AG04450 (cell line): Measurements from ENCODE around the gene AMFR. TPM values are rescaled to one million over a fixed set of nuclear protein-coding genes. Genes with fewer than 3 reads are reported as not detected.

Experiments
- CTCF ChIA-PET: fragments of 300-600, 350-600 bp; formaldehyde crosslinking; extraction: SDS; loops from one replicate; lab custom pipeline; 2022; ENCODE audit warnings: antibody characterized with exemption, inconsistent platforms; lab: Charles Lee
- POLR2A ChIA-PET: fragments of 350-600 bp; formaldehyde crosslinking; extraction: SDS; loops from one replicate; lab custom pipeline; 2021; ENCODE audit warnings: antibody characterized with exemption, inconsistent platforms; lab: Yijun Ruan, JAX
- DNase-seq: peaks from one replicate; pipeline ENCODE4 v3.0.0-alpha.2; 2011; ENCODE audit warnings: low read depth, low spot score
- H3K27ac ChIP-seq: one replicate; pipeline ENCODE4 v1.5.1; 2012; ENCODE audit warnings: low read depth, low read length, control low read depth
- H3K27me3 ChIP-seq: one replicate; pipeline ENCODE4 v1.6.0; 2012; ENCODE audit warnings: low read length; ENCODE audit not compliant: control insufficient read depth, insufficient read depth
- H3K4me3 ChIP-seq: 2 replicates; pipeline ENCODE4 v1.5.1; 2011; ENCODE audit warnings: mild to moderate bottlenecking, low read depth, low read length, control low read depth
- H3K9me3 ChIP-seq: 2 replicates; pipeline ENCODE4 v1.5.1; 2012; ENCODE audit warnings: low read length; ENCODE audit not compliant: control insufficient read depth, insufficient read depth
- CTCF ChIP-seq: IDR thresholded peaks from 2 replicates; pipeline ENCODE4 v1.5.1; 2011; ENCODE audit warnings: low read depth, low read length, control low read depth, inconsistent platforms
- polyA plus RNA-seq: library from polyadenylated mRNA; depleted of rRNA; stranded (reverse); fragments of >200 nt; gene quantifications from 2 replicates; pipeline ENCODE4 v1.2.3, GENCODE V29; 2011

The AMFR gene
- polyA plus RNA-seq, 1 experiment = 77.9 TPM

DNA sequence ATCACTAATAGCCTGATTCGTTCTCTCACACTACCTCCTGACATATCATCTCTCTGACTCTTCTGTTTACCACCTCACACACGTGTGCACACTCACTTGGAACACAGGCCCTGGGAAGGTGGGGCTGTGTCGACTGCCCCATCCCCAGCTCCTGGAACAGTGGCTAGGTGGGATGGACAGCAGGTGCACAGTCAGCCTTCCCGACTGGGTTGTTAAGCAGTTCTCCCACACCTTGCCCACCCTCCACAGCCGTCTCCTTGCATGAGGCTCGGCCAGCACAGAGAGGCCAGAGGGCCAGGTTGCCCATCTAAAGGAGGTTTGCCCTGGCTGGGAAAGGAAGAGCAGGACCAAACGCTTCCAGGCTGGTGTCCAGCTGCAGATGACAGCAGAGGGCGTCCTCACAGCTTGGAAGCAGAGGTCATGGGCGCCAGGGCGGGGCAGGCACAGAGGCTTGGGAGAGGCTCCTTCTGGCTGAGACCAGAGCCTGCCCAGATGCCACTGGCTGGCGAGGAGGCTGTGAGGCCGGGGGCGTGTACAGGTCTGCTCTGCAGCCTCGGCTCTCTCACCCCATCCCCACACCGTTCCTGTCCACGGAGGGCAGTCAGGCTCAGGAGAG, 92.8 kb downstream of the AMFR start:
- Histone ChIP-seq H3K9me3 (no peaks in the 10 kb centered on the region; the same call in 1 of the 2 replicates), H3K27ac (no peak overlapping the region), H3K4me3 (no peak overlapping the region), H3K27me3 (no peaks in the 10 kb centered on the region)
- ChIA-PET CTCF (interaction anchor here (0.9 to 7.7 kb wide), 6 partner anchors 14 to 369 kb away, joined by 3 to 65 read pairs (median 9); no protein-coding TSS in a partner anchor), POLR2A (interaction anchor here (1.0 kb wide), 1 partner anchor 24 kb away, joined by 5 read pairs; no protein-coding TSS in a partner anchor)
- DNase-seq = no peak
- peak; percentile 34 for TF ChIP-seq CTCF

DNA sequence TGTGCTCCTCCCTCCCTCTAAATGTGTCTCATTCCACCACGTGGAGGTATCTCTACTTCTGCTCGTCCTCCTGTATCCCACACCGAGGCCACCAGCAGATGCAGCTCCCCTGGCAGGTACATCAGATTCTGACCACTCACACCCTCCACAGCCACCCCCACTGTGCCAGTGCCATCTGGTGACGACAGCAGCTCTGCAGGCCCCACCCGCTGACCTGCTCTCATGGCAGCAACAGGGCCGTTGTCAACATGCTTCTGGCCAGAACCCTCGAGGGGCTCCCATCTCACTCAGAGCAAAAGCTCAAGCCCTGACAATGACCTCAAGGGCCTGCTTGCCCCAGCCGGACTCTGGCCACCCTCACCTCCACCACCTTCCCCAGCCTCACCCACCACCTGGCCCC, 93.4 kb downstream of the AMFR start:
- Histone ChIP-seq H3K4me3 (no peak overlapping the region), H3K27me3 (no peaks in the 10 kb centered on the region), H3K27ac (no peak overlapping the region), H3K9me3 (no peaks in the 10 kb centered on the region; the same call in 1 of the 2 replicates)
- CTCF ChIA-PET = interaction anchor here (0.9 to 7.7 kb wide), 6 partner anchors 13 to 370 kb away, joined by 3 to 65 read pairs (median 9); no protein-coding TSS in a partner anchor
- no peak for TF ChIP-seq CTCF
- no peak for DNase-seq
- POLR2A ChIA-PET = interaction anchor here (1.0 kb wide), 1 partner anchor 25 kb away, joined by 5 read pairs; no protein-coding TSS in a partner anchor

GRCh38 chr16:56331399-56331798, 93.9 kb downstream of the AMFR start:
- Histone ChIP-seq H3K27me3 (no peaks in the 10 kb centered on the region), H3K4me3 (no peak overlapping the region), H3K9me3 (no peaks in the 10 kb centered on the region), H3K27ac (no peak overlapping the region)
- CTCF ChIA-PET = interaction anchor here (1.1 to 7.7 kb wide), 5 partner anchors 13 to 370 kb away, joined by 3 to 65 read pairs (median 14); no protein-coding TSS in a partner anchor
- POLR2A ChIA-PET = no interaction called here
- DNase-seq = no peak
- TF ChIP-seq CTCF = no peak

- H3K9me3 ChIP-seq = no peaks in the 10 kb centered on the region
- peaks cover 3% of the 10 kb centered on the region for H3K27me3 ChIP-seq
- no peak overlapping the region for H3K4me3 ChIP-seq
- ChIA-PET CTCF (interaction anchor here (7.7 kb wide), 1 partner anchor 12 kb away, joined by 65 read pairs; no protein-coding TSS in a partner anchor), POLR2A (no interaction called here)
- TF ChIP-seq CTCF = no peak
- H3K27ac ChIP-seq = no peak overlapping the region
- no peak for DNase-seq
Measured at GRCh38 chr16:56330476-56330875, 94.9 kb downstream of the AMFR start.

GRCh38 chr16:56329887-56330286, 95.5 kb downstream of the AMFR start:
- no peaks in the 10 kb centered on the region for H3K9me3 ChIP-seq
- no peak overlapping the region for H3K4me3 ChIP-seq
- TF ChIP-seq CTCF = no peak
- ChIA-PET CTCF (interaction anchor here (7.7 kb wide), 1 partner anchor 11 kb away, joined by 65 read pairs; no protein-coding TSS in a partner anchor), POLR2A (no interaction called here)
- no peak overlapping the region for H3K27ac ChIP-seq
- no peak for DNase-seq
- peaks cover 3% of the 10 kb centered on the region for H3K27me3 ChIP-seq
